ENCODE data around the gene PHLPP1. TPM values are rescaled to one million over a fixed set of nuclear protein-coding genes. Genes with fewer than 3 reads are reported as not detected.

Gene PHLPP1
- total and polyA plus RNA-seq, 8 donors = 2.9 to 14.7 (median 8.3) TPM

- H3K4me3 ChIP-seq = no peak overlapping the region
- WGBS, 2 donors = 21 to 24% methylated on average over 7 of the region's 7 CpGs
- DNase-seq = peak in 4 of 6 donors; percentile 65 to 74 (median 71)
- H3K4me1 ChIP-seq = peaks cover 0 to 7% (median 0%) of the 10 kb centered on the region in 3 donors
- ATAC-seq = peak; percentile 85 to 92 (median 90)
- H3K27ac ChIP-seq = peak overlapping the region; percentile 51 to 78 (median 67)
- no peaks in the 10 kb centered on the region for H3K36me3 ChIP-seq
- no peak for FAIRE-seq
- H3K9me3 ChIP-seq = no peaks in the 10 kb centered on the region
- intact Hi-C loops (cut with DNase I) = no loop called here
- H3K27me3 ChIP-seq = no peaks in the 10 kb centered on the region
- no peak for TF ChIP-seq CTCF (IDR thresholded peaks at IDR 0.05)
Measured at GRCh38 chr18:62999392-62999791, 284.1 kb downstream of the PHLPP1 start.

GRCh38 chr18:62999921-63000320 lies 284.6 kb downstream of the PHLPP1 start:
- Histone ChIP-seq H3K27ac (peak overlapping the region in 1 of 4 donors; percentile 72), H3K27me3 (no peaks in the 10 kb centered on the region), H3K4me3 (no peak overlapping the region), H3K4me1 (peaks cover 0 to 7% (median 0%) of the 10 kb centered on the region in 3 donors), H3K9me3 (no peaks in the 10 kb centered on the region), H3K36me3 (no peaks in the 10 kb centered on the region)
- FAIRE-seq = no peak
- intact Hi-C loops (cut with DNase I) = no loop called here
- WGBS, 2 donors = 62% methylated on average over 6 of the region's 6 CpGs
- ATAC-seq = peak in 3 of 4 donors; percentile 23 to 27 (median 24)
- no peak for DNase-seq
- TF ChIP-seq CTCF (IDR thresholded peaks at IDR 0.05) = no peak

GRCh38 chr18:63000839-63001238 lies 285.5 kb downstream of the PHLPP1 start:
- DNase-seq = no peak
- Histone ChIP-seq H3K4me3 (no peak overlapping the region), H3K27me3 (no peaks in the 10 kb centered on the region), H3K9me3 (no peaks in the 10 kb centered on the region), H3K4me1 (peaks cover 0 to 7% (median 0%) of the 10 kb centered on the region in 3 donors), H3K36me3 (no peaks in the 10 kb centered on the region), H3K27ac (no peak overlapping the region)
- WGBS, 2 donors = 79 to 83% methylated on average over 8 of the region's 8 CpGs
- TF ChIP-seq CTCF (IDR thresholded peaks at IDR 0.05) = no peak
- ATAC-seq = no peak
- intact Hi-C loops (cut with DNase I) = no loop called here
- no peak for FAIRE-seq

GRCh38 chr18:63001861-63002260 lies 286.5 kb downstream of the PHLPP1 start:
- Histone ChIP-seq H3K9me3 (no peaks in the 10 kb centered on the region), H3K4me1 (peaks cover 0 to 7% (median 0%) of the 10 kb centered on the region in 3 donors), H3K27me3 (no peaks in the 10 kb centered on the region), H3K27ac (no peak overlapping the region), H3K4me3 (no peak overlapping the region), H3K36me3 (no peaks in the 10 kb centered on the region)
- 92 to 94% methylated on average over 5 of the region's 5 CpGs for WGBS, 2 donors
- no peak for DNase-seq
- no peak for FAIRE-seq
- intact Hi-C loops (cut with DNase I) = no loop called here
- ATAC-seq = no peak
- no peak for TF ChIP-seq CTCF (IDR thresholded peaks at IDR 0.05)

GRCh38 chr18:63002305-63002704 lies 287.0 kb downstream of the PHLPP1 start:
- 92 to 93% methylated on average over 6 of the region's 6 CpGs for WGBS, 2 donors
- no peak for ATAC-seq
- no peak for DNase-seq
- intact Hi-C loops (cut with DNase I) = no loop called here
- Histone ChIP-seq H3K9me3 (no peaks in the 10 kb centered on the region), H3K4me3 (no peak overlapping the region), H3K27me3 (no peaks in the 10 kb centered on the region), H3K36me3 (no peaks in the 10 kb centered on the region), H3K4me1 (peaks cover 0 to 7% (median 0%) of the 10 kb centered on the region in 3 donors), H3K27ac (no peak overlapping the region)
- no peak for FAIRE-seq
- no peak for TF ChIP-seq CTCF (IDR thresholded peaks at IDR 0.05)
